WTC11 (cell line): ENCODE data around the gene SH3BP5L.
A peak's percentile ranks its signal among the peaks of the same experiment; 100 is the strongest.

ENCODE experiments used
- ATF2 ChIP-seq: sonication (generic); formaldehyde crosslinking; IDR thresholded peaks from 2 replicates; pipeline ENCODE4 v1.8.1; 2022; ENCODE audit warnings: low read depth, missing genetic modification reagents, borderline replicate concordance
- CBFB ChIP-seq: sonication (generic); formaldehyde crosslinking; IDR thresholded peaks from 2 replicates; pipeline ENCODE4 v1.8.1; 2022; ENCODE audit warnings: mild to moderate bottlenecking, low read depth, missing genetic modification reagents
- CREB1 ChIP-seq: sonication (generic); formaldehyde crosslinking; IDR thresholded peaks from 2 replicates; pipeline ENCODE4 v1.8.0; 2023; ENCODE audit warnings: mild to moderate bottlenecking, missing genetic modification reagents
- FOXK1 ChIP-seq: sonication (generic); formaldehyde crosslinking; IDR thresholded peaks from 2 replicates; pipeline ENCODE4 v1.8.0; 2022; ENCODE audit warnings: mild to moderate bottlenecking, moderate library complexity, missing genetic modification reagents
- MXD4 ChIP-seq: fragments of 250-450 bp; sonication (Bioruptor Pico); IDR thresholded peaks from 2 replicates; pipeline ENCODE4 v1.8.0; 2021; ENCODE audit warnings: mild to moderate bottlenecking, moderate library complexity, borderline replicate concordance
- NFYB ChIP-seq: sonication (generic); formaldehyde crosslinking; conservative IDR thresholded peaks from 2 replicates; pipeline ENCODE4 v1.8.0; 2022; ENCODE audit warnings: low read depth, missing genetic modification reagents
- NR1H2 ChIP-seq: sonication (generic); formaldehyde crosslinking; IDR thresholded peaks from 2 replicates; pipeline ENCODE4 v1.9.0; 2021; ENCODE audit warnings: mild to moderate bottlenecking, moderate library complexity, missing genetic modification reagents
- TF ChIP-seq, protein P1 (sequence below): fragments of 200-600 bp; IDR thresholded peaks from 2 replicates; pipeline ENCODE4 v1.8.0; 2022; ENCODE audit warnings: antibody characterized with exemption

- TF ChIP-seq, protein P1, sequence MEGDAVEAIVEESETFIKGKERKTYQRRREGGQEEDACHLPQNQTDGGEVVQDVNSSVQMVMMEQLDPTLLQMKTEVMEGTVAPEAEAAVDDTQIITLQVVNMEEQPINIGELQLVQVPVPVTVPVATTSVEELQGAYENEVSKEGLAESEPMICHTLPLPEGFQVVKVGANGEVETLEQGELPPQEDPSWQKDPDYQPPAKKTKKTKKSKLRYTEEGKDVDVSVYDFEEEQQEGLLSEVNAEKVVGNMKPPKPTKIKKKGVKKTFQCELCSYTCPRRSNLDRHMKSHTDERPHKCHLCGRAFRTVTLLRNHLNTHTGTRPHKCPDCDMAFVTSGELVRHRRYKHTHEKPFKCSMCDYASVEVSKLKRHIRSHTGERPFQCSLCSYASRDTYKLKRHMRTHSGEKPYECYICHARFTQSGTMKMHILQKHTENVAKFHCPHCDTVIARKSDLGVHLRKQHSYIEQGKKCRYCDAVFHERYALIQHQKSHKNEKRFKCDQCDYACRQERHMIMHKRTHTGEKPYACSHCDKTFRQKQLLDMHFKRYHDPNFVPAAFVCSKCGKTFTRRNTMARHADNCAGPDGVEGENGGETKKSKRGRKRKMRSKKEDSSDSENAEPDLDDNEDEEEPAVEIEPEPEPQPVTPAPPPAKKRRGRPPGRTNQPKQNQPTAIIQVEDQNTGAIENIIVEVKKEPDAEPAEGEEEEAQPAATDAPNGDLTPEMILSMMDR, result no peak
- TF ChIP-seq MXD4 (CRISPR knock-in tag) (no peak), FOXK1 (CRISPR knock-in tag) (no peak; the same call in 1 of the 2 replicates), ATF2 (CRISPR knock-in tag) (no peak), CBFB (CRISPR knock-in tag) (no peak), NR1H2 (no peak), CREB1 (CRISPR knock-in tag) (no peak; the same call in 1 of the 2 replicates), NFYB (CRISPR knock-in tag) (peak; percentile 59; the same call in 1 of the 2 replicates)
Measured at GRCh38 chr1:248838357-248839167, 12.8 kb upstream of the SH3BP5L start.
